K562 (cell line): ENCODE results near the gene ARHGEF6. TPM values are rescaled to one million over a fixed set of nuclear protein-coding genes. Genes with fewer than 3 reads are reported as not detected.

ENCODE experiments used
- BCOR ChIP-seq: fragments of 450-650 bp; IDR thresholded peaks from 2 replicates; pipeline ENCODE4 v1.6.1; 2016
- DIDO1 ChIP-seq: fragments of 450-650 bp; IDR thresholded peaks from 2 replicates; pipeline ENCODE4 v1.6.1; 2016; ENCODE audit warnings: low read depth, missing biosample characterization, missing genetic modification characterization
- ELF1 ChIP-seq: fragments of 200-800 bp; sonication (Bioruptor generic); IDR thresholded peaks from 2 replicates; pipeline ENCODE4 v1.6.1; 2016; ENCODE audit warnings: missing genetic modification characterization, missing compliant biosample characterization
- FOXJ2 ChIP-seq: fragments of 200-800 bp; sonication (Bioruptor generic); IDR thresholded peaks from 2 replicates; pipeline ENCODE4 v1.6.1; 2016; ENCODE audit warnings: missing genetic modification characterization, missing compliant biosample characterization
- GABPA ChIP-seq: fragments of 200-800 bp; sonication (Bioruptor generic); conservative IDR thresholded peaks from 2 replicates; pipeline ENCODE4 v1.6.1; 2016; ENCODE audit warnings: low read depth, missing genetic modification characterization, missing compliant biosample characterization
- HNRNPH1 ChIP-seq: fragments of 200-400 bp; formaldehyde crosslinking; optimal IDR thresholded peaks from 2 replicates; pipeline ENCODE3; 2017; ENCODE audit warnings: low read depth, mild to moderate bottlenecking, low read length, moderate library complexity
- KDM2B ChIP-seq: fragments of 250-450 bp; sonication (Bioruptor Pico); IDR thresholded peaks from 2 replicates; pipeline ENCODE4 v1.8.0; 2021; ENCODE audit warnings: mild to moderate bottlenecking, moderate library complexity
- MAFK ChIP-seq: IDR thresholded peaks from 2 replicates; pipeline ENCODE4 v1.6.1; 2011; ENCODE audit warnings: low read length, improper control_type of control experiment
- MCM5 ChIP-seq: fragments of 450-650 bp; IDR thresholded peaks from 2 replicates; pipeline ENCODE4 v1.6.1; 2016; ENCODE audit warnings: low read depth
- MEF2A ChIP-seq: IDR thresholded peaks from 2 replicates; pipeline ENCODE4 v1.6.1; 2011; ENCODE audit warnings: low read depth, mild to moderate bottlenecking, low read length, moderate library complexity; ENCODE audit not compliant: control insufficient read depth
- MYBL2 ChIP-seq, 2 experiments: fragments of 450-650 bp in 1 of 2; sonication (generic) in 1 of 2; formaldehyde crosslinking in 1 of 2; IDR thresholded peaks; 2 replicates each; pipeline versions ENCODE4 v1.6.1 to v1.8.1; 2017 to 2022; ENCODE audit warnings: borderline replicate concordance in 1 of 2, inconsistent platforms in 1 of 2, low read depth in 1 of 2, mild to moderate bottlenecking in 1 of 2, missing genetic modification reagents in 1 of 2, moderate library complexity in 1 of 2
- POLR3A ChIP-seq: IDR thresholded peaks from 2 replicates; pipeline ENCODE4 v1.6.1; 2011; ENCODE audit warnings: borderline replicate concordance, mild to moderate bottlenecking, moderate library complexity; ENCODE audit not compliant: insufficient read length, insufficient read depth; ENCODE audit errors: extremely low read depth
- RB1 ChIP-seq: fragments of 450-650 bp; IDR thresholded peaks from 2 replicates; pipeline ENCODE4 v1.6.1; 2017; ENCODE audit warnings: low read depth, mild to moderate bottlenecking
- SLC30A9 ChIP-seq: fragments of 250-450 bp; sonication (Bioruptor Pico); IDR thresholded peaks from 2 replicates; pipeline ENCODE4 v1.8.0; 2022; ENCODE audit warnings: mild to moderate bottlenecking, moderate library complexity
- SMARCB1 ChIP-seq: IDR thresholded peaks from 2 replicates; pipeline ENCODE4 v1.6.1; 2011; ENCODE audit warnings: improper control_type of control experiment, low read depth; ENCODE audit not compliant: insufficient read length
- STAG1 ChIP-seq: sonication (generic); formaldehyde crosslinking; IDR thresholded peaks from 2 replicates; pipeline ENCODE4 v1.5.0; 2020; ENCODE audit warnings: missing genetic modification reagents, borderline replicate concordance
- STAT5B ChIP-seq: fragments of 250-450 bp; sonication (Bioruptor Pico); IDR thresholded peaks from 2 replicates; pipeline ENCODE4 v1.8.0; 2021; ENCODE audit warnings: mild to moderate bottlenecking, inconsistent platforms
- TARDBP ChIP-seq: fragments of 450-650 bp; IDR thresholded peaks from 2 replicates; pipeline ENCODE4 v1.6.1; 2016
- ZFPM2 ChIP-seq: fragments of 250-450 bp; sonication (Bioruptor Pico); IDR thresholded peaks from 2 replicates; pipeline ENCODE4 v1.5.1; 2022; ENCODE audit warnings: mild to moderate bottlenecking
- ZNF124 ChIP-seq: sonication (generic); formaldehyde crosslinking; IDR thresholded peaks from 2 replicates; pipeline ENCODE4 v1.8.1; 2022; ENCODE audit warnings: missing genetic modification reagents
- ZNF347 ChIP-seq: fragments of 450-650 bp; formaldehyde crosslinking; IDR thresholded peaks from 2 replicates; pipeline ENCODE4 v1.4.0; 2020; ENCODE audit warnings: low read depth, mild to moderate bottlenecking, moderate library complexity
- ZNF384 ChIP-seq: IDR thresholded peaks from 2 replicates; pipeline ENCODE4 v1.6.1; 2012; ENCODE audit warnings: low read depth, low read length, improper control_type of control experiment
- ZNF586 ChIP-seq: fragments of 450-650 bp; formaldehyde crosslinking; conservative IDR thresholded peaks from 2 replicates; pipeline ENCODE4 v1.4.0; 2020; ENCODE audit warnings: mild to moderate bottlenecking, moderate library complexity
- polyA plus RNA-seq, 8 experiments: library from polyadenylated mRNA; depleted of rRNA in 4 of 8; stranded (reverse) in 5 of 8; unstranded in 3 of 8; fragments of >200 nt; fragmentation: Nextera tagmentation in 2 of 8; fragmentation: Illumina TruSeq in 1 of 8; extraction: Ambion mirVana in 2 of 8; extraction: Trizol in 1 of 8; gene quantifications; 2 replicates each; pipeline versions ENCODE4 v1.2.1 to v1.2.3, GENCODE V29; 2011 to 2014; ENCODE audit warnings: inconsistent platforms in 1 of 8, missing spikeins in 1 of 8
- total RNA-seq, 7 experiments: library from RNA; depleted of rRNA in 6 of 7; stranded (reverse); fragments of >200 nt in 6 of 7; fragmentation: Illumina TruSeq in 2 of 7; extraction: Trizol in 2 of 7; gene quantifications; 2 replicates each; pipeline versions ENCODE4 v1.2.1 to v1.2.3, GENCODE V29; 2011 to 2021; ENCODE audit warnings: low replicate concordance in 1 of 7
- TF ChIP-seq, protein P1 (sequence below): fragments of 450-650 bp; IDR thresholded peaks from 2 replicates; pipeline ENCODE4 v1.6.1; 2017; ENCODE audit warnings: antibody characterized with exemption, mild to moderate bottlenecking
- TF ChIP-seq, protein P2 (sequence below): fragments of 250-450 bp; sonication (Bioruptor Pico); IDR thresholded peaks from 2 replicates; pipeline ENCODE4 v1.9.0; 2021; ENCODE audit warnings: mild to moderate bottlenecking
- TF ChIP-seq, protein P3 (sequence below): sonication (generic); IDR thresholded peaks from 2 replicates; pipeline ENCODE4 v1.6.1; 2016

ARHGEF6 gene
- total and polyA plus RNA-seq, 9 of the 15 experiments (the other 6 are each of a cell fraction or from before 2014, with no cell fraction given): 2.9 to 22.1 (median 13.3) TPM

DNA sequence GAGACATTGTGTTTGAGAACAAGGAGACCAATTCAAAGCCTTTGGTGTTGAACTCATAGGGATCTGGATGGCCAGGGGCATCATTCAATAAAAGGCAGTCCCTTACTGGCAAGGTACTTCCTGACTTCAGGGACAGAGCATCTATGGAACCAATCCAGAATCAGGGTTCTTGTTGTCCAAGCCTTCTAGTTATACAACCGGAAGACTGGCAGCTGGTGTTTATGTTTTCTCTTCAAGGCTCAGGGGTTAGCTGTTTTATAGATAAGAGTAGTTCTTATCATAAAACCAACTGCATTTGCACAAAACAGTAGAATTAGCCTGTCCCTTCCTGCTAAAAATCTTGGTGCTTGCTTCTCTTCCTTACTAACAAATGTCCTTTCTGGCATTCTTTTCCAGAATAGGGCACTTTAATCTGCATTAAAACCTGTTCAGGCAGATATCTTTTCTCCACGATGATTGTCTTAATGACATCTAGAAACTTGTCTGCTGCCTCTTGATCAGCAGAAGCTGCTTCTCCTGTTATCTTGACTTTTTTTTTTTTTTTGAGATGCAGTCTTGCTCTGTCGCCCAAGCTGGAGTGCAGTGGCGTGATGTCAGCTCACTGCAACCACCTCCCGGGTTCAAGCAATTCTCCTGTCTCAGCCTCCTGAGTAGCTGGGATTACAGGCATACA lies 38.4 kb upstream of the ARHGEF6 start (continued):
- TF ChIP-seq, protein P1, sequence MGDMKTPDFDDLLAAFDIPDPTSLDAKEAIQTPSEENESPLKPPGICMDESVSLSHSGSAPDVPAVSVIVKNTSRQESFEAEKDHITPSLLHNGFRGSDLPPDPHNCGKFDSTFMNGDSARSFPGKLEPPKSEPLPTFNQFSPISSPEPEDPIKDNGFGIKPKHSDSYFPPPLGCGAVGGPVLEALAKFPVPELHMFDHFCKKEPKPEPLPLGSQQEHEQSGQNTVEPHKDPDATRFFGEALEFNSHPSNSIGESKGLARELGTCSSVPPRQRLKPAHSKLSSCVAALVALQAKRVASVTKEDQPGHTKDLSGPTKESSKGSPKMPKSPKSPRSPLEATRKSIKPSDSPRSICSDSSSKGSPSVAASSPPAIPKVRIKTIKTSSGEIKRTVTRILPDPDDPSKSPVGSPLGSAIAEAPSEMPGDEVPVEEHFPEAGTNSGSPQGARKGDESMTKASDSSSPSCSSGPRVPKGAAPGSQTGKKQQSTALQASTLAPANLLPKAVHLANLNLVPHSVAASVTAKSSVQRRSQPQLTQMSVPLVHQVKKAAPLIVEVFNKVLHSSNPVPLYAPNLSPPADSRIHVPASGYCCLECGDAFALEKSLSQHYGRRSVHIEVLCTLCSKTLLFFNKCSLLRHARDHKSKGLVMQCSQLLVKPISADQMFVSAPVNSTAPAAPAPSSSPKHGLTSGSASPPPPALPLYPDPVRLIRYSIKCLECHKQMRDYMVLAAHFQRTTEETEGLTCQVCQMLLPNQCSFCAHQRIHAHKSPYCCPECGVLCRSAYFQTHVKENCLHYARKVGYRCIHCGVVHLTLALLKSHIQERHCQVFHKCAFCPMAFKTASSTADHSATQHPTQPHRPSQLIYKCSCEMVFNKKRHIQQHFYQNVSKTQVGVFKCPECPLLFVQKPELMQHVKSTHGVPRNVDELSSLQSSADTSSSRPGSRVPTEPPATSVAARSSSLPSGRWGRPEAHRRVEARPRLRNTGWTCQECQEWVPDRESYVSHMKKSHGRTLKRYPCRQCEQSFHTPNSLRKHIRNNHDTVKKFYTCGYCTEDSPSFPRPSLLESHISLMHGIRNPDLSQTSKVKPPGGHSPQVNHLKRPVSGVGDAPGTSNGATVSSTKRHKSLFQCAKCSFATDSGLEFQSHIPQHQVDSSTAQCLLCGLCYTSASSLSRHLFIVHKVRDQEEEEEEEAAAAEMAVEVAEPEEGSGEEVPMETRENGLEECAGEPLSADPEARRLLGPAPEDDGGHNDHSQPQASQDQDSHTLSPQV: no peak
- TF ChIP-seq FOXJ2 (tag) (peak; percentile 38; the same call in 1 of the 2 replicates), ZFPM2 (CRISPR knock-in tag) (no peak), MYBL2 (IDR thresholded peaks at IDR 0.05; ENCODE audit: low read depth) (no peak), MYBL2 (CRISPR knock-in tag; IDR thresholded peaks at IDR 0.05; ENCODE audit: borderline replicate concordance) (no peak), ZNF586 (CRISPR knock-in tag) (no peak), ZNF384 (peak; percentile 57; the same call in 1 of the 2 replicates), DIDO1 (no peak), MEF2A (no peak), MAFK (no peak), STAG1 (CRISPR knock-in tag) (no peak), MCM5 (no peak), STAT5B (CRISPR knock-in tag) (no peak), BCOR (no peak), TARDBP (no peak), SMARCB1 (no peak), RB1 (no peak), GABPA (tag) (0 out of 2 replicates have a peak, but pooled peaks have one; percentile 25), HNRNPH1 (no peak), POLR3A (no peak), ELF1 (peak; percentile 43; the same call in 1 of the 2 replicates), SLC30A9 (CRISPR knock-in tag) (no peak), ZNF347 (CRISPR knock-in tag) (no peak), KDM2B (no peak), ZNF124 (CRISPR knock-in tag) (no peak)
- TF ChIP-seq, protein P2, sequence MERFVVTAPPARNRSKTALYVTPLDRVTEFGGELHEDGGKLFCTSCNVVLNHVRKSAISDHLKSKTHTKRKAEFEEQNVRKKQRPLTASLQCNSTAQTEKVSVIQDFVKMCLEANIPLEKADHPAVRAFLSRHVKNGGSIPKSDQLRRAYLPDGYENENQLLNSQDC (CRISPR knock-in tag): no peak
- TF ChIP-seq, protein P3, sequence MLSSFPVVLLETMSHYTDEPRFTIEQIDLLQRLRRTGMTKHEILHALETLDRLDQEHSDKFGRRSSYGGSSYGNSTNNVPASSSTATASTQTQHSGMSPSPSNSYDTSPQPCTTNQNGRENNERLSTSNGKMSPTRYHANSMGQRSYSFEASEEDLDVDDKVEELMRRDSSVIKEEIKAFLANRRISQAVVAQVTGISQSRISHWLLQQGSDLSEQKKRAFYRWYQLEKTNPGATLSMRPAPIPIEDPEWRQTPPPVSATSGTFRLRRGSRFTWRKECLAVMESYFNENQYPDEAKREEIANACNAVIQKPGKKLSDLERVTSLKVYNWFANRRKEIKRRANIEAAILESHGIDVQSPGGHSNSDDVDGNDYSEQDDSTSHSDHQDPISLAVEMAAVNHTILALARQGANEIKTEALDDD: peak; percentile 41; the same call in 1 of the 2 replicates
